Neural progenitor cell (in vitro differentiated cells): ENCODE results near the gene NHEJ1. TPM values are rescaled to one million over a fixed set of nuclear protein-coding genes. Genes with fewer than 3 reads are reported as not detected.

Experiments used
- DNase-seq: peaks from one replicate; pipeline ENCODE4 v3.0.0-alpha.2; 2016; ENCODE audit warnings: low spot score
- H2AFZ ChIP-seq: fragments of 200-600 bp; sonication (generic); replicated peaks from 2 replicates; pipeline ENCODE4 v1.6.1; 2016; ENCODE audit warnings: antibody characterized with exemption
- H3F3A ChIP-seq: fragments of 200-600 bp; sonication (generic); 2 replicates; pipeline ENCODE4 v1.6.1; 2016; ENCODE audit warnings: antibody characterized with exemption, low read depth
- H3K27ac ChIP-seq: fragments of 200-600 bp; sonication (generic); 2 replicates; pipeline ENCODE4 v1.5.1; 2016; ENCODE audit warnings: mild to moderate bottlenecking
- H3K27me3 ChIP-seq: fragments of 200-600 bp; sonication (generic); 2 replicates; pipeline ENCODE4 v1.6.1; 2016; ENCODE audit warnings: mild to moderate bottlenecking, moderate library complexity
- H3K36me3 ChIP-seq: fragments of 200-600 bp; sonication (generic); 2 replicates; pipeline ENCODE4 v1.5.1; 2016
- H3K4me1 ChIP-seq: fragments of 200-600 bp; sonication (generic); 2 replicates; pipeline ENCODE4 v1.6.1; 2016; ENCODE audit warnings: mixed run types
- H3K4me2 ChIP-seq: fragments of 200-600 bp; sonication (generic); 2 replicates; pipeline ENCODE4 v1.6.1; 2016
- H3K4me3 ChIP-seq: fragments of 200-600 bp; sonication (generic); 2 replicates; pipeline ENCODE4 v1.5.1; 2016
- H3K79me2 ChIP-seq: fragments of 200-600 bp; sonication (generic); 2 replicates; pipeline ENCODE4 v1.6.1; 2016; ENCODE audit warnings: low read depth
- H3K9ac ChIP-seq: fragments of 200-600 bp; sonication (generic); 2 replicates; pipeline ENCODE4 v1.6.1; 2016
- H3K9me3 ChIP-seq: fragments of 200-600 bp; sonication (generic); 2 replicates; pipeline ENCODE4 v1.5.1; 2016; ENCODE audit warnings: low read depth
- H4K20me1 ChIP-seq: fragments of 200-600 bp; sonication (generic); 2 replicates; pipeline ENCODE4 v1.6.1; 2016; ENCODE audit warnings: low read depth
- H3K27ac Mint-ChIP-seq: 3 replicates; pipeline ENCODE4 v1.8.0; 2021; ENCODE audit warnings: mixed read lengths
- H3K27me3 Mint-ChIP-seq: 2 replicates; pipeline ENCODE4 v1.8.0; 2022; ENCODE audit warnings: low read depth, mild to moderate bottlenecking, inconsistent platforms, moderate library complexity, mixed read lengths; ENCODE audit not compliant: insufficient read depth
- H3K36me3 Mint-ChIP-seq: 3 replicates; pipeline ENCODE4 v1.8.0; 2021; ENCODE audit warnings: mixed read lengths
- H3K4me1 Mint-ChIP-seq: 3 replicates; pipeline ENCODE4 v1.8.0; 2021; ENCODE audit warnings: mixed read lengths
- H3K4me3 Mint-ChIP-seq: 3 replicates; pipeline ENCODE4 v1.8.0; 2021; ENCODE audit warnings: mild to moderate bottlenecking, moderate library complexity, mixed read lengths
- H3K9me3 Mint-ChIP-seq: 3 replicates; pipeline ENCODE4 v1.8.0; 2020; ENCODE audit warnings: mixed read lengths
- CTCF ChIP-seq: fragments of 200-600 bp; sonication (generic); IDR thresholded peaks from 2 replicates; pipeline ENCODE4 v1.5.1; 2017; ENCODE audit warnings: antibody characterized with exemption, mild to moderate bottlenecking
- EZH2 ChIP-seq: fragments of 200-600 bp; sonication (generic); IDR thresholded peaks from 2 replicates; pipeline ENCODE4 v1.6.1; 2017; ENCODE audit warnings: antibody characterized with exemption, mild to moderate bottlenecking, moderate library complexity
- EZH2phosphoT487 ChIP-seq: fragments of 200-600 bp; sonication (generic); IDR thresholded peaks from 2 replicates; pipeline ENCODE4 v1.6.1; 2017; ENCODE audit warnings: antibody characterized with exemption
- total RNA-seq: library from RNA; depleted of rRNA; stranded (reverse); fragments of >200 nt; gene quantifications from 2 replicates; pipeline ENCODE4 v1.2.3, GENCODE V29; 2015; ENCODE audit warnings: low replicate concordance

The NHEJ1 gene
- total RNA-seq, 1 donor from 2014 or later, result 25.5 TPM

- Histone ChIP-seq H3K27me3 (peaks cover 41% of the 10 kb centered on the region), H3K4me2 (no peak overlapping the region), H3K9ac (no peak overlapping the region), H3K79me2 (no peaks in the 10 kb centered on the region), H4K20me1 (no peaks in the 10 kb centered on the region), H3K27ac (no peak overlapping the region), H3K4me3 (no peak overlapping the region), H3K36me3 (no peaks in the 10 kb centered on the region), H3K9me3 (no peaks in the 10 kb centered on the region), H3F3A (no peaks in the 10 kb centered on the region), H2AFZ (no peak overlapping the region), H3K4me1 (no peaks in the 10 kb centered on the region)
- no peak for TF ChIP-seq EZH2
- no peak for TF ChIP-seq EZH2phosphoT487
- no peak for TF ChIP-seq CTCF
- H3K4me3 Mint-ChIP-seq, result no peak overlapping the region
- H3K4me1 Mint-ChIP-seq, result peaks cover 4% of the 10 kb centered on the region
- H3K27ac Mint-ChIP-seq, result no peak overlapping the region
- no peaks in the 10 kb centered on the region for H3K36me3 Mint-ChIP-seq
- H3K27me3 Mint-ChIP-seq, result peaks cover 11% of the 10 kb centered on the region
- no peaks in the 10 kb centered on the region for H3K9me3 Mint-ChIP-seq
- no peak for DNase-seq
Observed at GRCh38 chr2:219031005-219031738, 129.4 kb downstream of the NHEJ1 start.

GRCh38 chr2:219030177-219030940, 130.3 kb downstream of the NHEJ1 start:
- Mint-ChIP-seq H3K4me1 (peaks cover 4% of the 10 kb centered on the region), H3K36me3 (no peaks in the 10 kb centered on the region), H3K9me3 (no peaks in the 10 kb centered on the region), H3K4me3 (no peak overlapping the region), H3K27me3 (peaks cover 7% of the 10 kb centered on the region), H3K27ac (no peak overlapping the region)
- H2AFZ ChIP-seq, result no peak overlapping the region
- H3F3A ChIP-seq, result no peaks in the 10 kb centered on the region
- no peaks in the 10 kb centered on the region for H3K79me2 ChIP-seq
- no peaks in the 10 kb centered on the region for H4K20me1 ChIP-seq
- no peak overlapping the region for H3K9ac ChIP-seq
- peaks cover 33% of the 10 kb centered on the region for H3K27me3 ChIP-seq
- H3K9me3 ChIP-seq, result no peaks in the 10 kb centered on the region
- no peak for TF ChIP-seq EZH2phosphoT487
- no peak for TF ChIP-seq EZH2
- no peak for TF ChIP-seq CTCF
- H3K4me1 ChIP-seq, result no peaks in the 10 kb centered on the region
- H3K27ac ChIP-seq, result no peak overlapping the region
- H3K4me2 ChIP-seq, result no peak overlapping the region
- no peak overlapping the region for H3K4me3 ChIP-seq
- H3K36me3 ChIP-seq, result no peaks in the 10 kb centered on the region
- DNase-seq, result no peak

- H3K9me3 ChIP-seq, result no peaks in the 10 kb centered on the region
- peaks cover 27% of the 10 kb centered on the region for H3K27me3 ChIP-seq
- H3K79me2 ChIP-seq, result no peaks in the 10 kb centered on the region
- H4K20me1 ChIP-seq, result no peaks in the 10 kb centered on the region
- no peaks in the 10 kb centered on the region for H3K4me1 ChIP-seq
- no peak for TF ChIP-seq EZH2
- peak; percentile 91 for TF ChIP-seq CTCF
- TF ChIP-seq EZH2phosphoT487, result no peak
- no peak overlapping the region for H3K4me2 ChIP-seq
- DNase-seq, result peak; percentile 91
- no peaks in the 10 kb centered on the region for H3F3A ChIP-seq
- no peak overlapping the region for H3K27ac ChIP-seq
- peaks cover 6% of the 10 kb centered on the region for H3K27me3 Mint-ChIP-seq
- no peak overlapping the region for H3K9ac ChIP-seq
- H3K36me3 Mint-ChIP-seq, result no peaks in the 10 kb centered on the region
- no peaks in the 10 kb centered on the region for H3K36me3 ChIP-seq
- H3K4me1 Mint-ChIP-seq, result peaks cover 4% of the 10 kb centered on the region
- H2AFZ ChIP-seq, result peak overlapping the region; percentile 83
- no peak overlapping the region for H3K4me3 ChIP-seq
- no peak overlapping the region for H3K27ac Mint-ChIP-seq
- H3K9me3 Mint-ChIP-seq, result no peaks in the 10 kb centered on the region
- no peak overlapping the region for H3K4me3 Mint-ChIP-seq
Observed at GRCh38 chr2:219029829-219030165, 130.8 kb downstream of the NHEJ1 start.
